H9 (cell line): ENCODE measurements around the gene IL17REL. TPM values are rescaled to one million over a fixed set of nuclear protein-coding genes. Genes with fewer than 3 reads are reported as not detected.

ENCODE experiments used
- DNase-seq: peaks from one replicate; pipeline ENCODE4 v3.0.0-alpha.2; 2017
- H2AFZ ChIP-seq: one replicate; pipeline ENCODE4 v1.6.1; 2013; ENCODE audit warnings: mild to moderate bottlenecking, low read length, control low read depth, moderate library complexity
- H2AK5ac ChIP-seq: 2 replicates; pipeline ENCODE4 v1.6.1; 2013; ENCODE audit warnings: low read length, control low read depth, mixed read lengths; ENCODE audit not compliant: insufficient read length
- H2BK120ac ChIP-seq: one replicate; pipeline ENCODE4 v1.6.1; 2013; ENCODE audit warnings: low read depth, mild to moderate bottlenecking, low read length, control low read depth, inconsistent platforms; ENCODE audit not compliant: poor library complexity, severe bottlenecking
- H2BK12ac ChIP-seq: 2 replicates; pipeline ENCODE4 v1.6.1; 2013; ENCODE audit warnings: low read length, control low read depth, mixed read lengths, low read depth; ENCODE audit not compliant: insufficient read length
- H2BK15ac ChIP-seq: 2 replicates; pipeline ENCODE4 v1.6.1; 2013; ENCODE audit warnings: low read depth, low read length, control low read depth
- H2BK20ac ChIP-seq: one replicate; pipeline ENCODE4 v1.6.1; 2013; ENCODE audit warnings: low read depth, mild to moderate bottlenecking, low read length, control low read depth, inconsistent platforms; ENCODE audit not compliant: poor library complexity, severe bottlenecking
- H2BK5ac ChIP-seq: 2 replicates; pipeline ENCODE4 v1.6.1; 2013; ENCODE audit warnings: low read length, control low read depth, mixed read lengths; ENCODE audit not compliant: insufficient read length
- H3K14ac ChIP-seq: 2 replicates; pipeline ENCODE4 v1.6.1; 2013; ENCODE audit warnings: low read length, control low read depth; ENCODE audit not compliant: insufficient read depth
- H3K18ac ChIP-seq: 2 replicates; pipeline ENCODE4 v1.6.1; 2013; ENCODE audit warnings: low read depth, mild to moderate bottlenecking, mixed read lengths, low read length, control low read depth; ENCODE audit not compliant: insufficient read length
- H3K23ac ChIP-seq: 2 replicates; pipeline ENCODE4 v1.6.1; 2013; ENCODE audit warnings: low read length, control low read depth, mixed read lengths, low read depth; ENCODE audit not compliant: insufficient read length
- H3K23me2 ChIP-seq: 2 replicates; pipeline ENCODE4 v1.6.1; 2013; ENCODE audit warnings: low read depth, mild to moderate bottlenecking, mixed read lengths, low read length, control low read depth; ENCODE audit not compliant: insufficient read length, poor library complexity, severe bottlenecking
- H3K27ac ChIP-seq: 2 replicates; pipeline ENCODE4 v1.5.1; 2013; ENCODE audit warnings: low read length, control low read depth, mixed read lengths, low read depth; ENCODE audit not compliant: insufficient read length
- H3K27me3 ChIP-seq: 2 replicates; pipeline ENCODE4 v1.6.1; 2013; ENCODE audit warnings: low read length, control low read depth, inconsistent platforms; ENCODE audit not compliant: insufficient read depth
- H3K4ac ChIP-seq: 2 replicates; pipeline ENCODE4 v1.6.1; 2013; ENCODE audit warnings: low read depth, mild to moderate bottlenecking, control low read depth, inconsistent platforms, low read length, moderate library complexity
- H3K4me1 ChIP-seq: 2 replicates; pipeline ENCODE4 v1.6.1; 2013; ENCODE audit warnings: low read length, control low read depth, inconsistent platforms; ENCODE audit not compliant: insufficient read depth
- H3K4me2 ChIP-seq: 2 replicates; pipeline ENCODE4 v1.6.1; 2013; ENCODE audit warnings: low read length, control low read depth, mixed read lengths; ENCODE audit not compliant: insufficient read length, insufficient read depth
- H3K56ac ChIP-seq: 2 replicates; pipeline ENCODE4 v1.6.1; 2013; ENCODE audit warnings: low read depth, mild to moderate bottlenecking, mixed read lengths, low read length, control low read depth; ENCODE audit not compliant: insufficient read length
- H3K79me1 ChIP-seq: 2 replicates; pipeline ENCODE4 v1.6.1; 2013; ENCODE audit warnings: low read depth, mild to moderate bottlenecking, moderate library complexity, low read length, control low read depth, inconsistent platforms; ENCODE audit not compliant: insufficient read depth, poor library complexity, severe bottlenecking
- H3K79me2 ChIP-seq: 2 replicates; pipeline ENCODE4 v1.6.1; 2013; ENCODE audit warnings: low read length, control low read depth, inconsistent platforms; ENCODE audit not compliant: insufficient read depth
- H3K9ac ChIP-seq: 2 replicates; pipeline ENCODE4 v1.6.1; 2013; ENCODE audit warnings: low read length, control low read depth, mixed read lengths; ENCODE audit not compliant: insufficient read length; ENCODE audit errors: extremely low read depth
- H3K9me3 ChIP-seq: one replicate; pipeline ENCODE4 v1.6.1; 2013; ENCODE audit warnings: low read depth, low read length, inconsistent platforms; ENCODE audit not compliant: control insufficient read depth
- H3T11ph ChIP-seq: one replicate; pipeline ENCODE4 v1.6.1; 2013; ENCODE audit warnings: mild to moderate bottlenecking, low read length, control low read depth, inconsistent platforms
- H4K20me1 ChIP-seq: one replicate; pipeline ENCODE4 v1.6.1; 2013; ENCODE audit not compliant: control insufficient read depth, insufficient read length, insufficient read depth
- H4K5ac ChIP-seq: 2 replicates; pipeline ENCODE4 v1.6.1; 2013; ENCODE audit warnings: low read depth, mild to moderate bottlenecking, mixed read lengths, low read length, control low read depth; ENCODE audit not compliant: insufficient read length
- H4K8ac ChIP-seq: replicated peaks from 2 replicates; pipeline ENCODE4 v1.6.1; 2013; ENCODE audit warnings: low read length, control low read depth, mixed read lengths, low read depth; ENCODE audit not compliant: insufficient read length
- H4K91ac ChIP-seq: 2 replicates; pipeline ENCODE4 v1.6.1; 2013; ENCODE audit warnings: low read depth, mild to moderate bottlenecking, moderate library complexity, mixed read lengths, low read length, control low read depth; ENCODE audit not compliant: insufficient read length
- H3K27ac Mint-ChIP-seq, 3 experiments: 2 replicates in 2 of 3; 3 replicates in 1 of 3; pipeline ENCODE4 v1.8.0; 2020 to 2021; ENCODE audit warnings: mixed read lengths in 3 of 3, mild to moderate bottlenecking in 1 of 3, moderate library complexity in 1 of 3
- H3K27me3 Mint-ChIP-seq: 2 replicates; pipeline ENCODE4 v1.8.0; 2021; ENCODE audit warnings: low read depth, mild to moderate bottlenecking, moderate library complexity, mixed read lengths
- H3K36me3 Mint-ChIP-seq, 3 experiments: 2 replicates in 2 of 3; 3 replicates in 1 of 3; pipeline ENCODE4 v1.8.0; 2020 to 2021; ENCODE audit warnings: low read depth in 3 of 3, mixed read lengths in 3 of 3; ENCODE audit not compliant: insufficient read depth in 1 of 3
- H3K4me1 Mint-ChIP-seq, 2 experiments: 2 replicates each; pipeline ENCODE4 v1.8.0; 2020; ENCODE audit warnings: mixed read lengths in 2 of 2
- H3K4me3 Mint-ChIP-seq, 2 experiments: 2 replicates in 1 of 2; 3 replicates in 1 of 2; pipeline ENCODE4 v1.8.0; 2020 to 2021; ENCODE audit warnings: mild to moderate bottlenecking in 2 of 2, mixed read lengths in 2 of 2, moderate library complexity in 1 of 2
- H3K9me3 Mint-ChIP-seq, 2 experiments: 2 replicates in 1 of 2; 3 replicates in 1 of 2; pipeline ENCODE4 v1.8.0; 2020; ENCODE audit warnings: mild to moderate bottlenecking in 2 of 2, mixed read lengths in 2 of 2, moderate library complexity in 1 of 2
- CTCF ChIP-seq: fragments of 200-600 bp; sonication (generic); conservative IDR thresholded peaks from 3 replicates; pipeline ENCODE4 v1.8.0; 2021; ENCODE audit warnings: antibody characterized with exemption, mild to moderate bottlenecking
- WGBS: extraction: QIAGEN DNeasy Blood & Tissue Kit; methylation state at CpG from one replicate; pipeline ENCODE4 v1.1.7; 2013; ENCODE audit warnings: missing lambda C conversion rate, low lambda C conversion rate, mixed read lengths; ENCODE audit not compliant: insufficient read length; ENCODE audit errors: extremely low coverage; 5-methylcytosine and 5-hydroxymethylcytosine counted together
- total RNA-seq: library from RNA; stranded (reverse); gene quantifications from 2 replicates; pipeline ENCODE4 v1.2.1, GENCODE V29; 2021

The IL17REL gene
- total RNA-seq, 1 experiment from 2014 or later, result 0.20 TPM

GRCh38 chr22:50019316-50019715, 6.8 kb upstream of the IL17REL start:
- H3K4me1 Mint-ChIP-seq, result no peaks in the 10 kb centered on the region
- H3K27ac ChIP-seq, result no peak overlapping the region
- H3K4me1 ChIP-seq, result no peaks in the 10 kb centered on the region
- H3K36me3 Mint-ChIP-seq, result no peaks in the 10 kb centered on the region
- H3K79me1 ChIP-seq, result no peaks in the 10 kb centered on the region
- H3K56ac ChIP-seq, result no peak overlapping the region
- no peak overlapping the region for H4K91ac ChIP-seq
- H2BK15ac ChIP-seq, result no peak overlapping the region
- H3K9ac ChIP-seq, result no peak overlapping the region
- no peak overlapping the region for H3K18ac ChIP-seq
- peaks cover 5% of the 10 kb centered on the region for H3K9me3 ChIP-seq
- no peak overlapping the region for H3K27ac Mint-ChIP-seq
- no peak overlapping the region for H3T11ph ChIP-seq
- H2AFZ ChIP-seq, result no peak overlapping the region
- no peak overlapping the region for H3K4ac ChIP-seq
- H3K23ac ChIP-seq, result no peak overlapping the region
- H3K27me3 ChIP-seq, result peaks cover 6% of the 10 kb centered on the region; the same call in 1 of the 2 replicates
- H3K9me3 Mint-ChIP-seq, result no peaks in the 10 kb centered on the region
- H2AK5ac ChIP-seq, result no peak overlapping the region
- no peak overlapping the region for H3K4me2 ChIP-seq
- H2BK120ac ChIP-seq, result no peak overlapping the region
- no peak overlapping the region for H3K14ac ChIP-seq
- WGBS, result no CpG with 5 or more reads among the region's 3 CpGs
- no peak for TF ChIP-seq CTCF
- peaks cover 4% of the 10 kb centered on the region for H3K23me2 ChIP-seq
- no peaks in the 10 kb centered on the region for H3K79me2 ChIP-seq
- no peak overlapping the region for H4K5ac ChIP-seq
- no peak overlapping the region for H2BK12ac ChIP-seq
- peaks cover 35% of the 10 kb centered on the region for H3K27me3 Mint-ChIP-seq
- no peak overlapping the region for H3K4me3 Mint-ChIP-seq
- H2BK20ac ChIP-seq, result no peak overlapping the region
- no peak overlapping the region for H2BK5ac ChIP-seq
- no peak overlapping the region for H4K8ac ChIP-seq
- H4K20me1 ChIP-seq, result peaks cover 2% of the 10 kb centered on the region
- no peak for DNase-seq
